ENCODE measurements around the gene TXNDC17. TPM values are rescaled to one million over a fixed set of nuclear protein-coding genes. Genes with fewer than 3 reads are reported as not detected.
"Not testable (repeated sequence)": the region's sequence is repeated elsewhere in the genome, so short reads cannot be mapped to it uniquely, and the experiment has no call there.

The TXNDC17 gene
- total RNA-seq, 1 experiment from 2014 or later, result 151 TPM

DNA sequence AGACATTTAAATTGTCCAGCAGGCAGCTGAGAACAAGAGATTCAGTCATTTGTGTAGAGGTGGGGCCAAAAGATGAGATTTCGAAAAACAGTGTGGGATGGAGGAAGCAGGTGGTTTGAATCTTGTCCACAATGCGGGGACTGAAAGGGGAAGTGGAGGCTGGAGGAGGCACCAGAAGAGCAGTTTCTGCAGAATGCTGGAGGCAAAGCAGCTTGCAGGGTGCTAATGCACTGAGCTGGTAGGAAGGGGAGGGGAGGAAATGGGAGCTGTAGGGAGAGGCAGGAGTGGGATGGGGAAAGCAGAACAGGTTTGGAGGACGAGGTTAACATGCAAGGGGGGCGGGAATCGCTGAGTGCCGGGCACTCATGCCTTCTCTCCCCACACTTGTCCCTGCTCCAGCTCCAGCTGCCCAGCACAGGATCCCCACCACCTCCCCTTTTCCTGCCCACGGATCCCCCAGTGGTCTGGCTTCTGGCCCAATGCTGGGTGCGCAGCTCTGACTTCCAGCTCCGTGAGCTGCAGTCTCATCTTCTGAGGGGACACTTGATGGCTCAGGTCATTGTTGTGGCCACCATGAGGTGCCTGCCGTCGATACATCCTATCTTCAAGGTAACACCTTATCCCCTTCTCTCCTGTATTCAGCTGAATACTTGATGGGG, 20.1 kb downstream of the TXNDC17 start (continued):
- TF ChIP-seq MYBL2 (CRISPR knock-in tag; IDR thresholded peaks at IDR 0.05), result no peak
- TF ChIP-seq ZNF423 (CRISPR knock-in tag; IDR thresholded peaks at IDR 0.05), result no peak
- no peak for TF ChIP-seq NFATC4 (CRISPR knock-in tag; IDR thresholded peaks at IDR 0.05)
- TF ChIP-seq CREM (CRISPR knock-in tag; IDR thresholded peaks at IDR 0.05), result no peak
- TF ChIP-seq ZNF138 (CRISPR knock-in tag; conservative IDR thresholded peaks at IDR 0.05), result no peak
- TF ChIP-seq OVOL2 (CRISPR knock-in tag; IDR thresholded peaks at IDR 0.05; ENCODE audit: borderline replicate concordance), result no peak

- POLR2A ChIA-PET, result no interaction called here
- H3K27ac Mint-ChIP-seq, result no peak overlapping the region
- H3K36me3 Mint-ChIP-seq, result no peaks in the 10 kb centered on the region
- TF ChIP-seq KAT7 (CRISPR knock-in tag; IDR thresholded peaks at IDR 0.05; ENCODE audit: borderline replicate concordance) (no peak), ESRRA (CRISPR knock-in tag; IDR thresholded peaks at IDR 0.05; ENCODE audit: borderline replicate concordance) (no peak), EMX1 (CRISPR knock-in tag; IDR thresholded peaks at IDR 0.05) (no peak), GTF2I (CRISPR knock-in tag; conservative IDR thresholded peaks at IDR 0.05) (no peak), TCF7 (CRISPR knock-in tag; IDR thresholded peaks at IDR 0.05; ENCODE audit: low read depth) (no peak)
- TF ChIP-seq, protein P1, sequence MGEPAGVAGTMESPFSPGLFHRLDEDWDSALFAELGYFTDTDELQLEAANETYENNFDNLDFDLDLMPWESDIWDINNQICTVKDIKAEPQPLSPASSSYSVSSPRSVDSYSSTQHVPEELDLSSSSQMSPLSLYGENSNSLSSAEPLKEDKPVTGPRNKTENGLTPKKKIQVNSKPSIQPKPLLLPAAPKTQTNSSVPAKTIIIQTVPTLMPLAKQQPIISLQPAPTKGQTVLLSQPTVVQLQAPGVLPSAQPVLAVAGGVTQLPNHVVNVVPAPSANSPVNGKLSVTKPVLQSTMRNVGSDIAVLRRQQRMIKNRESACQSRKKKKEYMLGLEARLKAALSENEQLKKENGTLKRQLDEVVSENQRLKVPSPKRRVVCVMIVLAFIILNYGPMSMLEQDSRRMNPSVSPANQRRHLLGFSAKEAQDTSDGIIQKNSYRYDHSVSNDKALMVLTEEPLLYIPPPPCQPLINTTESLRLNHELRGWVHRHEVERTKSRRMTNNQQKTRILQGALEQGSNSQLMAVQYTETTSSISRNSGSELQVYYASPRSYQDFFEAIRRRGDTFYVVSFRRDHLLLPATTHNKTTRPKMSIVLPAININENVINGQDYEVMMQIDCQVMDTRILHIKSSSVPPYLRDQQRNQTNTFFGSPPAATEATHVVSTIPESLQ (CRISPR knock-in tag; IDR thresholded peaks at IDR 0.05), result no peak
- CTCF ChIA-PET, result interaction anchor here (0.8 to 1.6 kb wide), 3 partner anchors 182 to 361 kb away, joined by 3 to 8 read pairs (median 3); no protein-coding TSS in a partner anchor
- H3K4me1 Mint-ChIP-seq, result peaks cover 11% of the 10 kb centered on the region
- no peak for DNase-seq (ENCODE audit: low spot score)
- H3K27me3 Mint-ChIP-seq (ENCODE audit: low read depth), result peaks cover 55% of the 10 kb centered on the region
- H3K9me3 Mint-ChIP-seq, result no peaks in the 10 kb centered on the region
- no peak for ATAC-seq
- no peak overlapping the region for H3K4me3 Mint-ChIP-seq
Measured at GRCh38 chr17:6661464-6661848, 20.6 kb downstream of the TXNDC17 start.

DNA sequence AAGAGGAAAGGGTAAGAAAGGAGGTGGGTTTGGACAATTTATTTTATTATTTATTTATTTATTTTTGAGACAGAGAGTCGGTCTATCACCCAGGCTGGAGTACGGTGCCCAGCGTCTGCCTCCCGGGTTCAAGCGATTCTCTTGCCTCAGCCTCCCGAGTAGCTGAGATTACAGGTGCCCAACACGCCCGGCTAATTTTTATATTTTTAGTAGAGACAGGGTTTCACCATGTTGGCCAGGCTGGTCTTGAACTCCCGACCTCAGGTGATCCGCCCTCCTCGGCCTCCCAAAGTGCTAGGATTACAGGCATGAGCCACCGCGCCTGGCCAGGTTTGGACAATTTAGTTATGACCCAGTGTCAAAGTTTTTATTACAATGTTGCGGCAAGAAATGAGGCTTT, 22.3 kb downstream of the TXNDC17 start:
- H3K27ac Mint-ChIP-seq; H3K36me3 Mint-ChIP-seq; ATAC-seq; DNase-seq (ENCODE audit: low spot score); POLR2A ChIA-PET; H3K9me3 Mint-ChIP-seq; H3K4me3 Mint-ChIP-seq; H3K4me1 Mint-ChIP-seq: not testable (repeated sequence)
- peaks cover 55% of the 10 kb centered on the region for H3K27me3 Mint-ChIP-seq (ENCODE audit: low read depth)
- CTCF ChIA-PET, result interaction anchor here (0.6 kb wide), 1 partner anchor 897 kb away, joined by 3 read pairs; no protein-coding TSS in a partner anchor

GRCh38 chr17:6666077-6666521, 25.2 kb downstream of the TXNDC17 start:
- Mint-ChIP-seq H3K27ac (no peak overlapping the region), H3K9me3 (no peaks in the 10 kb centered on the region), H3K4me1 (peaks cover 12% of the 10 kb centered on the region), H3K4me3 (no peak overlapping the region), H3K27me3 (ENCODE audit: low read depth) (peaks cover 41% of the 10 kb centered on the region), H3K36me3 (no peaks in the 10 kb centered on the region)
- POLR2A ChIA-PET, result no interaction called here
- CTCF ChIA-PET, result interaction anchor here (0.5 to 3.0 kb wide), 27 partner anchors 9 to 356 kb away, joined by 3 to 31 read pairs (median 4); partner anchors contain the start of genes FBXO39, SLC13A5 and TEKT1
- peak; percentile 78 for DNase-seq (ENCODE audit: low spot score)
- TF ChIP-seq MYBL2 (CRISPR knock-in tag; IDR thresholded peaks at IDR 0.05) (no peak), CTCF (IDR thresholded peaks at IDR 0.05) (peak; percentile 68)
- ATAC-seq, result peak; percentile 95

GRCh38 chr17:6666557-6666956, 25.7 kb downstream of the TXNDC17 start:
- ChIA-PET CTCF (interaction anchor here (0.5 to 3.0 kb wide), 26 partner anchors 9 to 355 kb away, joined by 3 to 31 read pairs (median 4); partner anchors contain the start of genes FBXO39, SLC13A5 and TEKT1), POLR2A (no interaction called here)
- TF ChIP-seq ZNF232 (CRISPR knock-in tag; IDR thresholded peaks at IDR 0.05), result no peak
- no peak for TF ChIP-seq USF1 (CRISPR knock-in tag; IDR thresholded peaks at IDR 0.05)
- TF ChIP-seq JUN (CRISPR knock-in tag; IDR thresholded peaks at IDR 0.05), result no peak
- TF ChIP-seq PRRX2 (CRISPR knock-in tag; IDR thresholded peaks at IDR 0.05), result no peak
- no peak for TF ChIP-seq ETV6 (CRISPR knock-in tag; IDR thresholded peaks at IDR 0.05)
- no peak for TF ChIP-seq SMAD4 (CRISPR knock-in tag; IDR thresholded peaks at IDR 0.05)
- TF ChIP-seq, protein P2, sequence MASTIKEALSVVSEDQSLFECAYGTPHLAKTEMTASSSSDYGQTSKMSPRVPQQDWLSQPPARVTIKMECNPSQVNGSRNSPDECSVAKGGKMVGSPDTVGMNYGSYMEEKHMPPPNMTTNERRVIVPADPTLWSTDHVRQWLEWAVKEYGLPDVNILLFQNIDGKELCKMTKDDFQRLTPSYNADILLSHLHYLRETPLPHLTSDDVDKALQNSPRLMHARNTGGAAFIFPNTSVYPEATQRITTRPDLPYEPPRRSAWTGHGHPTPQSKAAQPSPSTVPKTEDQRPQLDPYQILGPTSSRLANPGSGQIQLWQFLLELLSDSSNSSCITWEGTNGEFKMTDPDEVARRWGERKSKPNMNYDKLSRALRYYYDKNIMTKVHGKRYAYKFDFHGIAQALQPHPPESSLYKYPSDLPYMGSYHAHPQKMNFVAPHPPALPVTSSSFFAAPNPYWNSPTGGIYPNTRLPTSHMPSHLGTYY (CRISPR knock-in tag; IDR thresholded peaks at IDR 0.05), result no peak
- TF ChIP-seq OVOL2 (CRISPR knock-in tag; IDR thresholded peaks at IDR 0.05; ENCODE audit: borderline replicate concordance), result no peak
- Mint-ChIP-seq H3K27me3 (ENCODE audit: low read depth) (peaks cover 36% of the 10 kb centered on the region), H3K27ac (no peak overlapping the region), H3K4me1 (peaks cover 12% of the 10 kb centered on the region), H3K36me3 (no peaks in the 10 kb centered on the region), H3K9me3 (no peaks in the 10 kb centered on the region), H3K4me3 (no peak overlapping the region)
- ATAC-seq (no peak), DNase-seq (ENCODE audit: low spot score) (no peak)
